Hindlimb muscle (tissue), 1 donor: ENCODE results near the gene UPF2. TPM values are rescaled to one million over a fixed set of nuclear protein-coding genes. Genes with fewer than 3 reads are reported as not detected.

Experiments used
- DNase-seq: peaks from one replicate; pipeline ENCODE4 v3.0.0-alpha.2; 2013
- polyA plus RNA-seq: library from polyadenylated mRNA; unstranded; fragments of 120-200 nt; gene quantifications from one replicate; pipeline ENCODE4 v1.2.1, GENCODE V29; 2013; ENCODE audit not compliant: insufficient read length

Gene UPF2
- polyA plus RNA-seq, 1 donor = 20.4 TPM

GRCh38 chr10:11961771-11962170 lies 80.8 kb downstream of the UPF2 start:
- DNase-seq = no peak

GRCh38 chr10:11959966-11960365 lies 82.6 kb downstream of the UPF2 start:
- DNase-seq = no peak

- no peak for DNase-seq
These were observed 83.7 kb downstream of the UPF2 start for GRCh38 chr10:11958956-11959355.

- no peak for DNase-seq
These were observed 90.9 kb downstream of the UPF2 start for GRCh38 chr10:11951695-11952094.

- no peak for DNase-seq
These were observed 92.1 kb downstream of the UPF2 start for GRCh38 chr10:11950325-11951018.

- DNase-seq = no peak
These were observed 93.5 kb downstream of the UPF2 start for GRCh38 chr10:11949152-11949551.

GRCh38 chr10:11946652-11947051 lies 96.0 kb downstream of the UPF2 start:
- no peak for DNase-seq

- no peak for DNase-seq
These were observed 106.0 kb downstream of the UPF2 start for GRCh38 chr10:11936389-11937152.

GRCh38 chr10:11934262-11934661 lies 108.3 kb downstream of the UPF2 start:
- DNase-seq = no peak

GRCh38 chr10:11933577-11934223 lies 108.9 kb downstream of the UPF2 start:
- no peak for DNase-seq

GRCh38 chr10:11931038-11931437 lies 111.6 kb downstream of the UPF2 start:
- DNase-seq = no peak

GRCh38 chr10:11930312-11930978 lies 112.2 kb downstream of the UPF2 start:
- no peak for DNase-seq

GRCh38 chr10:11927746-11928145 lies 114.9 kb downstream of the UPF2 start:
- DNase-seq = no peak

GRCh38 chr10:11921800-11922392 lies 120.7 kb downstream of the UPF2 start:
- no peak for DNase-seq

GRCh38 chr10:11919271-11919670 lies 123.3 kb downstream of the UPF2 start:
- no peak for DNase-seq

GRCh38 chr10:11918384-11918783 lies 124.2 kb downstream of the UPF2 start:
- no peak for DNase-seq

- no peak for DNase-seq
These were observed 129.4 kb downstream of the UPF2 start for GRCh38 chr10:11913079-11913641.

GRCh38 chr10:11910102-11910501 lies 132.5 kb downstream of the UPF2 start:
- DNase-seq = no peak

- DNase-seq = no peak
These were observed 133.0 kb downstream of the UPF2 start for GRCh38 chr10:11909618-11910017.

GRCh38 chr10:11908991-11909390 lies 133.6 kb downstream of the UPF2 start:
- no peak for DNase-seq

- no peak for DNase-seq
These were observed 134.1 kb downstream of the UPF2 start for GRCh38 chr10:11908536-11908935.

- DNase-seq = no peak
These were observed 134.7 kb downstream of the UPF2 start for GRCh38 chr10:11907914-11908313.
